HEK293T (cell line): ENCODE measurements around the gene GABPB2.

Experiments
- ARNT ChIP-seq: fragments of 450-650 bp; IDR thresholded peaks from 2 replicates; pipeline ENCODE4 v1.6.1; 2017; ENCODE audit warnings: mild to moderate bottlenecking
- BHLHE40 ChIP-seq: fragments of 450-650 bp; IDR thresholded peaks from 2 replicates; pipeline ENCODE4 v1.6.1; 2016; ENCODE audit warnings: mild to moderate bottlenecking, moderate library complexity, borderline replicate concordance
- CTBP1 ChIP-seq: fragments of 450-650 bp; IDR thresholded peaks from 2 replicates; pipeline ENCODE4 v1.6.1; 2016; ENCODE audit warnings: borderline replicate concordance
- ELF4 ChIP-seq: fragments of 450-650 bp; IDR thresholded peaks from 2 replicates; pipeline ENCODE4 v1.6.1; 2017; ENCODE audit warnings: antibody characterized with exemption
- FOXA1 ChIP-seq: fragments of 450-650 bp; IDR thresholded peaks from 2 replicates; pipeline ENCODE4 v1.6.1; 2016; ENCODE audit warnings: mild to moderate bottlenecking
- FOXM1 ChIP-seq: fragments of 450-650 bp; IDR thresholded peaks from 2 replicates; pipeline ENCODE4 v1.6.1; 2017; ENCODE audit warnings: mild to moderate bottlenecking, borderline replicate concordance
- HDGF ChIP-seq: fragments of 450-650 bp; IDR thresholded peaks from 2 replicates; pipeline ENCODE4 v1.6.1; 2017; ENCODE audit warnings: antibody characterized with exemption, borderline replicate concordance
- LEF1 ChIP-seq: fragments of 450-650 bp; IDR thresholded peaks from 2 replicates; pipeline ENCODE4 v1.6.1; 2017; ENCODE audit warnings: mild to moderate bottlenecking, borderline replicate concordance
- NFRKB ChIP-seq: fragments of 450-650 bp; IDR thresholded peaks from 2 replicates; pipeline ENCODE4 v1.6.1; 2016; ENCODE audit warnings: mild to moderate bottlenecking, moderate library complexity
- PKNOX1 ChIP-seq: fragments of 450-650 bp; IDR thresholded peaks from 2 replicates; pipeline ENCODE4 v1.6.1; 2016
- SP1 ChIP-seq: fragments of 450-650 bp; IDR thresholded peaks from 2 replicates; pipeline ENCODE4 v1.6.1; 2017
- SUZ12 ChIP-seq: fragments of 450-650 bp; IDR thresholded peaks from 2 replicates; pipeline ENCODE4 v1.6.1; 2016; ENCODE audit warnings: mild to moderate bottlenecking
- TARDBP ChIP-seq: fragments of 450-650 bp; IDR thresholded peaks from 2 replicates; pipeline ENCODE4 v1.6.1; 2016
- ZNF384 ChIP-seq: fragments of 450-650 bp; IDR thresholded peaks from 2 replicates; pipeline ENCODE4 v1.6.1; 2016

GRCh38 chr1:151067185-151067584 lies 3.4 kb upstream of the GABPB2 start:
- TF ChIP-seq SUZ12 (no peak), NFRKB (no peak), CTBP1 (no peak), BHLHE40 (no peak), FOXM1 (no peak), ELF4 (no peak), SP1 (no peak), TARDBP (no peak), PKNOX1 (no peak), FOXA1 (no peak), ARNT (no peak), ZNF384 (no peak), LEF1 (no peak), HDGF (no peak)
